K562 (cell line): ENCODE measurements around the gene CCSER1. TPM values are rescaled to one million over a fixed set of nuclear protein-coding genes. Genes with fewer than 3 reads are reported as not detected.

ENCODE experiments used
- ATAC-seq: fragments of 200-7000 bp; cut with Tn5 transposase; 3 replicates; pipeline ENCODE4 v1.9.1; 2020; ENCODE audit warnings: moderate library complexity
- BruUV-seq: library from RNA; stranded (reverse); fragments of 400-500 nt; replicated peaks from 2 replicates; lab custom pipeline; 2021; lab: Mats Ljungman, UMichigan
- CTCF ChIA-PET: fragments of 300-600 bp; formaldehyde crosslinking; extraction: SDS; loops from one replicate; lab custom pipeline; 2021; ENCODE audit warnings: low intra/inter-chr PET ratio; lab: Yijun Ruan, JAX
- POLR2A ChIA-PET: fragments of 300-600, 350-650 bp; sonication (Branson Sonifier 250); formaldehyde crosslinking; extraction: SDS; loops from one replicate; lab custom pipeline; 2021; ENCODE audit warnings: antibody characterized with exemption, inconsistent platforms; lab: Yijun Ruan, JAX
- DNase-seq, 4 experiments: peaks; one replicate each; pipeline versions ENCODE4 v3.0.0 to v3.0.0-alpha.2; 2011 to 2018; ENCODE audit warnings: low spot score in 3 of 4, mixed read lengths in 3 of 4; ENCODE audit errors: extremely low read depth in 1 of 4
- FAIRE-seq: peaks from 2 replicates; lab custom pipeline; 2011; peaks lifted over from hg19 to GRCh38; lab: Jason Lieb, UNC
- H2AFZ ChIP-seq: 2 replicates; pipeline ENCODE4 v1.6.0; 2011; ENCODE audit warnings: low read depth, low read length, control low read depth, inconsistent platforms
- H3K27ac ChIP-seq: fragments of 200-600 bp; 3 replicates; pipeline ENCODE4 v1.8.0; 2011; ENCODE audit warnings: low read depth, mild to moderate bottlenecking, control low read depth, inconsistent platforms, low read length, moderate library complexity, mixed read lengths; ENCODE audit errors: extremely low read depth
- H3K27me3 ChIP-seq, 2 experiments: fragments of 300-600 bp in 1 of 2; 2 replicates in 1 of 2; 3 replicates in 1 of 2; pipeline versions ENCODE4 v1.6.0 to v1.8.0; 2011; ENCODE audit warnings: inconsistent platforms in 2 of 2, low read length in 2 of 2, mild to moderate bottlenecking in 1 of 2, mixed read lengths in 1 of 2, moderate library complexity in 1 of 2; ENCODE audit not compliant: control insufficient read depth in 2 of 2, insufficient read depth in 2 of 2
- H3K36me3 ChIP-seq: fragments of 300-600 bp; 3 replicates; pipeline ENCODE4 v1.8.0; 2011; ENCODE audit warnings: mild to moderate bottlenecking, low read length, inconsistent platforms; ENCODE audit not compliant: control insufficient read depth, insufficient read depth
- H3K4me1 ChIP-seq, 2 experiments: fragments of 200-600 bp in 1 of 2; replicated peaks in 1 of 2; 2 replicates in 1 of 2; 3 replicates in 1 of 2; pipeline versions ENCODE4 v1.5.1 to v1.8.0; 2011; ENCODE audit warnings: inconsistent platforms in 2 of 2, low read length in 2 of 2, mild to moderate bottlenecking in 1 of 2, mixed read lengths in 1 of 2, moderate library complexity in 1 of 2; ENCODE audit not compliant: control insufficient read depth in 2 of 2, insufficient read depth in 2 of 2
- H3K4me2 ChIP-seq: 2 replicates; pipeline ENCODE4 v1.6.1; 2011; ENCODE audit warnings: low read length, control low read depth, inconsistent platforms, mixed read lengths; ENCODE audit not compliant: insufficient read depth
- H3K4me3 ChIP-seq: fragments of 200-600 bp; sonication (generic), shearing (Covaris generic); 2 replicates; pipeline ENCODE4 v1.5.1; 2016; ENCODE audit warnings: control low read depth, inconsistent platforms
- H3K79me2 ChIP-seq: fragments of 200-600 bp; 3 replicates; pipeline ENCODE4 v1.8.0; 2011; ENCODE audit warnings: low read length, inconsistent platforms; ENCODE audit not compliant: control insufficient read depth, insufficient read depth
- H3K9ac ChIP-seq, 2 experiments: 2 replicates each; pipeline versions ENCODE4 v1.6.0 to v1.6.1; 2011; ENCODE audit warnings: low read depth in 2 of 2, low read length in 2 of 2, control low read depth in 1 of 2, inconsistent platforms in 1 of 2, mild to moderate bottlenecking in 1 of 2, mixed read lengths in 1 of 2; ENCODE audit not compliant: insufficient read depth in 1 of 2
- H3K9me1 ChIP-seq: one replicate; pipeline ENCODE4 v1.6.0; 2011; ENCODE audit warnings: inconsistent platforms, mild to moderate bottlenecking, low read length, moderate library complexity; ENCODE audit not compliant: control insufficient read depth, insufficient read depth
- H3K9me3 ChIP-seq: replicated peaks from 2 replicates; pipeline ENCODE4 v1.5.1; 2011; ENCODE audit warnings: low read depth, low read length, inconsistent platforms; ENCODE audit not compliant: control insufficient read depth, insufficient read depth
- H4K20me1 ChIP-seq: replicated peaks from 2 replicates; pipeline ENCODE4 v1.6.1; 2011; ENCODE audit warnings: low read length, inconsistent platforms, mixed read lengths; ENCODE audit not compliant: control insufficient read depth, insufficient read depth
- BRF2 ChIP-seq: IDR thresholded peaks from 3 replicates; pipeline ENCODE4 v1.6.1; 2011; ENCODE audit warnings: borderline replicate concordance, mild to moderate bottlenecking; ENCODE audit not compliant: insufficient read length, insufficient read depth
- CBFA2T2 ChIP-seq: fragments of 450-650 bp; conservative IDR thresholded peaks from 2 replicates; pipeline ENCODE4 v1.6.1; 2017; ENCODE audit warnings: mild to moderate bottlenecking
- EGR1 ChIP-seq: fragments of 450-650 bp; conservative IDR thresholded peaks from 2 replicates; pipeline ENCODE4 v1.6.1; 2017; ENCODE audit warnings: mild to moderate bottlenecking
- FOXP1 ChIP-seq: sonication (generic); formaldehyde crosslinking; IDR thresholded peaks from 2 replicates; pipeline ENCODE4 v1.8.0; 2022; ENCODE audit warnings: mild to moderate bottlenecking, missing genetic modification reagents
- HBP1 ChIP-seq: fragments of 450-650 bp; formaldehyde crosslinking; IDR thresholded peaks from 2 replicates; pipeline ENCODE4 v1.4.0; 2022; ENCODE audit warnings: missing genetic modification characterization
- HINFP ChIP-seq: fragments of 450-650 bp; conservative IDR thresholded peaks from 2 replicates; pipeline ENCODE4 v1.6.1; 2016; ENCODE audit warnings: missing genetic modification characterization, low read depth, mild to moderate bottlenecking, control low read depth, missing compliant biosample characterization
- MYC ChIP-seq, 2 experiments: fragments of 250-450 bp in 1 of 2; sonication (Bioruptor Pico) in 1 of 2; IDR thresholded peaks; 2 replicates each; pipeline versions ENCODE4 v1.5.1 to v1.6.1; 2012 to 2021; ENCODE audit warnings: low read depth in 2 of 2, borderline replicate concordance in 1 of 2, improper control_type of control experiment in 1 of 2, low read length in 1 of 2, mild to moderate bottlenecking in 1 of 2, moderate library complexity in 1 of 2
- NCOA4 ChIP-seq: fragments of 450-650 bp; IDR thresholded peaks from 2 replicates; pipeline ENCODE4 v1.6.1; 2018; ENCODE audit warnings: mild to moderate bottlenecking; ENCODE audit not compliant: partially characterized antibody
- NR4A1 ChIP-seq, 2 experiments: fragments of 250-450 bp in 1 of 2; fragments of 450-650 bp in 1 of 2; sonication (Bioruptor Pico) in 1 of 2; IDR thresholded peaks; 2 replicates each; pipeline versions ENCODE4 v1.4.0 to v1.6.1; 2016 to 2020; ENCODE audit warnings: mild to moderate bottlenecking in 2 of 2, missing compliant biosample characterization in 1 of 2, missing genetic modification characterization in 1 of 2, moderate library complexity in 1 of 2
- PBX2 ChIP-seq, 2 experiments: IDR thresholded peaks in 1 of 2; conservative IDR thresholded peaks in 1 of 2; 2 replicates each; pipeline ENCODE4 v1.6.1; 2016; ENCODE audit warnings: low read depth in 2 of 2, mild to moderate bottlenecking in 1 of 2, missing compliant biosample characterization in 1 of 2, missing genetic modification characterization in 1 of 2, moderate library complexity in 1 of 2
- RBBP5 ChIP-seq: fragments of 200-600 bp; sonication (generic); IDR thresholded peaks from 2 replicates; pipeline ENCODE4 v1.6.1; 2012; ENCODE audit warnings: borderline replicate concordance, mild to moderate bottlenecking, low read length, control low read depth, inconsistent platforms; ENCODE audit not compliant: insufficient read depth, poor library complexity, severe bottlenecking
- SMAD2 ChIP-seq: fragments of 150-350 bp; IDR thresholded peaks from 2 replicates; pipeline ENCODE4 v1.6.1; 2014; ENCODE audit warnings: low read depth, mild to moderate bottlenecking, low read length
- TCF3 ChIP-seq: sonication (generic); formaldehyde crosslinking; IDR thresholded peaks from 2 replicates; pipeline ENCODE4 v1.4.0; 2020; ENCODE audit warnings: mild to moderate bottlenecking, missing genetic modification reagents
- TOE1 ChIP-seq, 2 experiments: fragments of 450-650 bp in 1 of 2; sonication (generic) in 1 of 2; formaldehyde crosslinking in 1 of 2; IDR thresholded peaks; 2 replicates each; pipeline versions ENCODE4 v1.7.1 to v1.8.0; 2016 to 2022; ENCODE audit warnings: borderline replicate concordance in 2 of 2, mild to moderate bottlenecking in 2 of 2, antibody characterized with exemption in 1 of 2, inconsistent platforms in 1 of 2, low read depth in 1 of 2, missing genetic modification reagents in 1 of 2, moderate library complexity in 1 of 2
- WGBS: fragments of 100-300 bp; shearing (Covaris generic); methylation state at CpG from one replicate; pipeline ENCODE4 v1.1.6; 2016; ENCODE audit warnings: low coverage, mixed read lengths; ENCODE audit not compliant: insufficient coverage; ENCODE audit errors: missing lambda C conversion rate; 5-methylcytosine and 5-hydroxymethylcytosine counted together
- in situ Hi-C: fragments of 300-500 bp; cut with MboI; formaldehyde crosslinking; loops from 4 replicates; pipeline ENCODE4 v1.15.0; 2018; ENCODE audit warnings: inconsistent platforms, mixed read lengths
- intact Hi-C: fragments of 100-400 bp; cut with micrococcal nuclease; formaldehyde crosslinking; loops from 2 replicates; pipeline ENCODE4 v1.14.2; 2022
- polyA plus RNA-seq, 8 experiments: library from polyadenylated mRNA; depleted of rRNA in 4 of 8; stranded (reverse) in 5 of 8; unstranded in 3 of 8; fragments of >200 nt; fragmentation: Nextera tagmentation in 2 of 8; fragmentation: Illumina TruSeq in 1 of 8; extraction: Ambion mirVana in 2 of 8; extraction: Trizol in 1 of 8; gene quantifications; 2 replicates each; pipeline versions ENCODE4 v1.2.1 to v1.2.3, GENCODE V29; 2011 to 2014; ENCODE audit warnings: inconsistent platforms in 1 of 8, missing spikeins in 1 of 8
- total RNA-seq, 7 experiments: library from RNA; depleted of rRNA in 6 of 7; stranded (reverse); fragments of >200 nt in 6 of 7; fragmentation: Illumina TruSeq in 2 of 7; extraction: Trizol in 2 of 7; gene quantifications; 2 replicates each; pipeline versions ENCODE4 v1.2.1 to v1.2.3, GENCODE V29; 2011 to 2021; ENCODE audit warnings: low replicate concordance in 1 of 7

CCSER1 gene
- total and polyA plus RNA-seq, 9 of the 15 experiments (the other 6 are each of a cell fraction or from before 2014, with no cell fraction given) = not detected

GRCh38 chr4:90889171-90889570, 762.0 kb downstream of the CCSER1 start:
- Histone ChIP-seq H3K4me3 (no peak overlapping the region), H3K36me3 (no peaks in the 10 kb centered on the region), H3K9me3 (no peaks in the 10 kb centered on the region), H3K9ac (no peak overlapping the region), H3K4me2 (no peak overlapping the region), H3K4me1 (no peaks in the 10 kb centered on the region), H4K20me1 (no peaks in the 10 kb centered on the region), H3K9me1 (no peaks in the 10 kb centered on the region), H3K27me3 (no peaks in the 10 kb centered on the region), H3K27ac (no peak overlapping the region), H2AFZ (no peak overlapping the region), H3K79me2 (no peaks in the 10 kb centered on the region)
- POLR2A ChIA-PET = no interaction called here
- 0% methylated on average over 2 of the region's 2 CpGs for WGBS
- intact Hi-C loops (no loop called here), in situ Hi-C loops (no loop called here)
- BruUV-seq = no TSS peak
- CTCF ChIA-PET = no interaction called here
- ATAC-seq (no peak), FAIRE-seq (no peak), DNase-seq (no peak)
- no peak for TF ChIP-seq PBX2 (CRISPR knock-in tag; IDR thresholded peaks at IDR 0.05; ENCODE audit: low read depth)
- no peak for TF ChIP-seq PBX2 (tag; conservative IDR thresholded peaks at IDR 0.05; ENCODE audit: low read depth)
- no peak for TF ChIP-seq BRF2
- TF ChIP-seq TCF3 (CRISPR knock-in tag) = no peak
- no peak for TF ChIP-seq NR4A1 (CRISPR knock-in tag; IDR thresholded peaks at IDR 0.05)
- TF ChIP-seq NR4A1 (tag; IDR thresholded peaks at IDR 0.05) = no peak
- no peak for TF ChIP-seq SMAD2
- no peak for TF ChIP-seq MYC (IDR thresholded peaks at IDR 0.05; ENCODE audit: low read depth, low read length)
- no peak for TF ChIP-seq MYC (CRISPR knock-in tag; IDR thresholded peaks at IDR 0.05; ENCODE audit: borderline replicate concordance, low read depth)
- no peak for TF ChIP-seq EGR1
- TF ChIP-seq TOE1 (IDR thresholded peaks at IDR 0.05; ENCODE audit: borderline replicate concordance) = no peak
- TF ChIP-seq TOE1 (CRISPR knock-in tag; IDR thresholded peaks at IDR 0.05; ENCODE audit: borderline replicate concordance, low read depth) = no peak
- no peak for TF ChIP-seq HINFP (tag)
- no peak for TF ChIP-seq CBFA2T2
- no peak for TF ChIP-seq FOXP1
- no peak for TF ChIP-seq RBBP5
- TF ChIP-seq HBP1 = no peak
- no peak for TF ChIP-seq NCOA4
